ENCODE measurements around the gene SH3BGRL2.

The SH3BGRL2 gene

DNA sequence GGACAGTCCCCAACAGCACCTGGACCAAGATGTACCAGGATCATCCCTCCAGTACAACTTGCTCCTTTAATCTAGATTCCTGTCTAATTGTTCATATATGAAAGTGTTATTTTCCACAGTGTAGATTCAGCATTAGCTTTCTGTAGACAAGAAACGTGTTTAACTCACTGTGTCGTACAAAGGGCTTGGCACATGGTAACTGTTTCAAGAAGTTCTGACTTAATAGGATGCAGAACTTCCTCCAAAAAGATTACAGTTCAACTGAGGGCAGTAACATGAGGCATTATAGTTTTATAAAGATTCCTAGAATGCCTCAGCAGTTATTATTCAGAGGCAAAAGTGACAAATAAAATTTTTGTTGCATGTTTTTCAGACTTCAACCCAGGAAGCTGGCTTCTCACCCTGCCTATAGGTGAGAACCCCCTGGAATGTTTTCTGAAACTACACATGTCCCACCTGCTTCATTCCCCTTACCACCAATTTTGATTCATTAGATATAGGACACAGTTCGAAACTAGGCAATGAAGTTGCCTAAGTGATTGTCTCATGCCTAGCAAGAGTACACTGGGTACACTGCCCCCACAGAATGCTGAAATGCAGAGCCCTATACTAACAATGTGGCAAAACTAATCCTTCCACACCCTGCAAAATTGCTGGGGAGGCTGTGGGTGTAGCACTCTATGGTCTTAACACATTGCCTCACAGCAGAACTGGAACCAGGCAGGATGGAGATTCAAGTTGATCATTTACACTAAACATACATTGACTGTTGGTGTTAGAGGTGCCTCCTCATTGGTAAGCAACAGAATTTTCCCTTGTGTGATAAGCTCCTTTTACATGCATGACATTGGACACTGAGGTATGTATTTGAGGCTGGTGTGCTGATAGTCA is 22.6 kb upstream of the SH3BGRL2 start:
- DNase-seq (ENCODE audit: low spot score), result no peak
- TF ChIP-seq, protein P1, sequence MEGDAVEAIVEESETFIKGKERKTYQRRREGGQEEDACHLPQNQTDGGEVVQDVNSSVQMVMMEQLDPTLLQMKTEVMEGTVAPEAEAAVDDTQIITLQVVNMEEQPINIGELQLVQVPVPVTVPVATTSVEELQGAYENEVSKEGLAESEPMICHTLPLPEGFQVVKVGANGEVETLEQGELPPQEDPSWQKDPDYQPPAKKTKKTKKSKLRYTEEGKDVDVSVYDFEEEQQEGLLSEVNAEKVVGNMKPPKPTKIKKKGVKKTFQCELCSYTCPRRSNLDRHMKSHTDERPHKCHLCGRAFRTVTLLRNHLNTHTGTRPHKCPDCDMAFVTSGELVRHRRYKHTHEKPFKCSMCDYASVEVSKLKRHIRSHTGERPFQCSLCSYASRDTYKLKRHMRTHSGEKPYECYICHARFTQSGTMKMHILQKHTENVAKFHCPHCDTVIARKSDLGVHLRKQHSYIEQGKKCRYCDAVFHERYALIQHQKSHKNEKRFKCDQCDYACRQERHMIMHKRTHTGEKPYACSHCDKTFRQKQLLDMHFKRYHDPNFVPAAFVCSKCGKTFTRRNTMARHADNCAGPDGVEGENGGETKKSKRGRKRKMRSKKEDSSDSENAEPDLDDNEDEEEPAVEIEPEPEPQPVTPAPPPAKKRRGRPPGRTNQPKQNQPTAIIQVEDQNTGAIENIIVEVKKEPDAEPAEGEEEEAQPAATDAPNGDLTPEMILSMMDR (IDR thresholded peaks at IDR 0.05; ENCODE audit: extremely low read depth, missing control alignments), result no peak

DNA sequence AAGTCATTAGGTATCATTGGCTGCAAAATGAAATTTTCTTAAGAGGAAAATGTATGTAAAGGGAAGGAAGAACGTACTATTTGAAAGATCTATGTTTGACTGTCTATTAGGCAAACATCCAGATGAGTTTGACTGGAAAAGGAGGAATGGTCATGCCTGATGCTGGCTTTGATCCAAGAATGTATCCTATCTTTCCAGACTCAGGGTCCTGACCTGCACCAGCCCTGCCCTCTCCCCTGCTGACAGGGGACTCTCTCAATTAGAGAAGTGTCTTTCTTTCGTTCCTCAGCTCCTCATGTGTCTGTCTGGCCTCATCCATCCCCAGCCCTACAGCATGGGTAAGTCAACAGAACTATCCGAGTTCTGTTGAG is 21.9 kb upstream of the SH3BGRL2 start:
- DNase-seq (ENCODE audit: low spot score), result no peak
- TF ChIP-seq, protein P1 (IDR thresholded peaks at IDR 0.05; ENCODE audit: extremely low read depth, missing control alignments), result no peak

DNA sequence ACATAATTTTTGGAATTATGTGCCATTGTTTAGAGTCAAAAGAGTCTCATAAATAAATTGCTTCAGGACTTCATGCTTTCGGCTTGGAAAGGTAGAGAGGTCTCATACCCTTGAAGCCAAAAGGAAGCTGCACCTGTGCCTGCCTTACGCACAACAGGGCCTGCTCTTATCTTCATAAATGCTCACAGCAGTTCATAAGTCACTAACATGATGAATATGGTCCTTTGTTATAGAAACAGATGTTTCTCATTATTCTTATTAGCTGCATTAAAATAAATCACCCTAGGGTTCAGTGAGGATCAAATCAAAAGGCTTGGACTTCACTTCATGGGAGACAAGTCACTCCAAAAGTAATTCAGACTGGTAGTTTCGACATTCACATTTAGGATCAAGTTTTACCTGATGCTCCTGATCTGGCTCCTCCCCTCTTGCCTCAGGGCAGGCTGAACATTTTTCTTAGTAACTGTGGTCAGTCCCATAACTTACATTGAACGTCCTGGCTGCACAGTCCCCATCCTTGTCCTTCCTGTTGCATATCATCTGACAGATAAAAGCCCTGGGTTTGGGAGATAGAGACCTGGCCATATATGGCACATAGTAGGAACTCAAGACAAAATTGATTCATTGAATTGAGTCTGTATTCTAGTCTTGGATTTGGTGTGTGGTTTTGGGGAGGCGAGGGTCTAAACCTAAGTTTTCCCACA is 20.7 kb upstream of the SH3BGRL2 start:
- TF ChIP-seq, protein P1 (IDR thresholded peaks at IDR 0.05; ENCODE audit: extremely low read depth, missing control alignments), result no peak
- DNase-seq (ENCODE audit: low spot score), result no peak

DNA sequence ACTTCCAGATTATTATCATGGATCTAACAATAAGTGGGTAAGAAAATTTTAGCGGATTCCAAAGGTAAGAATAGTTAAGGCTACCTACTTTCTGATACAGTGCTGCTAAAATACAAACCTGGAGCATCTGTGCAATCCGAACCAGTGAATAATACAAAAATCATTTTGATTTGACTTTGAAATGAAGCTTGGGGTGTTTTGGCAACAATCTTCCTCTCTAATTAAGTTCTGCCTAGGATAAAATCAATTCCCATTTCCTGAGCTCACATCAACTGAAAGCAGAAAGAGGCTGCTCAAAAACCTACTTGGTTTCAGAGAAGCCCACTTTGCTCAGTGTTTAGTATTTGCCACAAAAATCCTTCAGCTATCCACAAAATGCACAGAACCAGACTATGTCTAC is 18.7 kb upstream of the SH3BGRL2 start:
- TF ChIP-seq, protein P1 (IDR thresholded peaks at IDR 0.05; ENCODE audit: extremely low read depth, missing control alignments), result no peak

DNA sequence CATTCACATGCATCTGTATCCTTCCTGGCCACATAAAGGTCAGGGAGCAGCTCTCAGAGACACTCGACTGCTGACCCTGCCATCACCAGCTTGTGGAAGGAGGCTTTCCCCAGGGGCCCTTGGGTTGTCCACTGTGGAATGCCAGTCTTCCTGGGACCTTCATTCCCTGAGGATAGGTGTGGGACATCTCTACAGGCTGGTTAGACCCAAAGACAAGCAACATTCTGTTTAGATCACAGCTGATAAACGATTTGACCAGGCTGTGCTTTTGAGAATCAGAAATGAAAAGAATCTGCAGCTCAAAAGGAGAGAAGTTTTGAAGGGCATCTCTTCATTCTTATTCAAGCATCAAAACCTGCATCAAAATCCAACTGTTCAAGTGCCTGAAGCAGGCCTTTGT is 18.2 kb upstream of the SH3BGRL2 start:
- DNase-seq (ENCODE audit: low spot score), result no peak
- TF ChIP-seq, protein P1 (IDR thresholded peaks at IDR 0.05; ENCODE audit: extremely low read depth, missing control alignments), result no peak

More for the DNA sequence above, 18.7 kb upstream of the SH3BGRL2 start:
- no peak for DNase-seq (ENCODE audit: low spot score)

DNA sequence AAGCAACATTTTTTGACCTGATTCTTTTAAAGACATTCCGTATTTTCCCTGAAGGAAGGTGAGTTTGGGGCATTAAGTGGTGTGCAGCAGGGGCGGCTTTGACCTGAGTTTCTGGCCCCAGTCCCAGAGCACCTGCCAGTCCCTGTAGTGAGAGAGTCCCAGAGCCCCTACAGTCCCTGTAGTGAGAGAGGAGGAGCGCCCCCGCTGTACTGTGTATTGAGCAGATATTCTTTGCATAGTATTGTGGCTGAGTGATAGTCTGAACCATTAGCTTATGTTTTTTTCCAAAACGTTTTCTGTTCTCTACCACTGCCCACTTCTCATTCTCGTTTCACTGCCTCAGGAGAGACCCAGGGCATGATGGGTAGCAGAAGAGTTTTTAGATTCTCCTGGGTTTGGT is 17.2 kb upstream of the SH3BGRL2 start:
- TF ChIP-seq, protein P1 (IDR thresholded peaks at IDR 0.05; ENCODE audit: extremely low read depth, missing control alignments), result no peak
- DNase-seq (ENCODE audit: low spot score), result no peak
